HFFc6 (cell line): ENCODE data around the gene C4orf17. TPM values are rescaled to one million over a fixed set of nuclear protein-coding genes. Genes with fewer than 3 reads are reported as not detected.

Source experiments
- DNase-seq: peaks from one replicate; pipeline ENCODE4 v3.0.0-alpha.2; 2018
- H3K27ac Mint-ChIP-seq: 2 replicates; pipeline ENCODE4 v1.8.0; 2020; ENCODE audit warnings: mild to moderate bottlenecking, mixed read lengths
- H3K27me3 Mint-ChIP-seq: 2 replicates; pipeline ENCODE4 v1.8.0; 2021; ENCODE audit warnings: mild to moderate bottlenecking, moderate library complexity, mixed read lengths; ENCODE audit not compliant: insufficient read depth
- H3K36me3 Mint-ChIP-seq: 2 replicates; pipeline ENCODE4 v1.8.0; 2021; ENCODE audit warnings: low read depth, mixed read lengths
- H3K4me1 Mint-ChIP-seq: 2 replicates; pipeline ENCODE4 v1.8.0; 2020; ENCODE audit warnings: low read depth, mixed read lengths
- H3K4me3 Mint-ChIP-seq: 2 replicates; pipeline ENCODE4 v1.8.0; 2020; ENCODE audit warnings: mild to moderate bottlenecking, moderate library complexity, mixed read lengths
- H3K9me3 Mint-ChIP-seq: 2 replicates; pipeline ENCODE4 v1.8.0; 2020; ENCODE audit warnings: mild to moderate bottlenecking, mixed read lengths
- total RNA-seq, 6 experiments: library from RNA; stranded (reverse); fragmentation: NEBNext Ultra II Directional; extraction: Animal tissue kit (Norgen Biotek cat#: 25700); gene quantifications; 2 replicates in 1 of 6; 3 replicates in 5 of 6; pipeline ENCODE4 v1.2.3, GENCODE V29; 2021
- TF ChIP-seq, protein P1 (sequence below): fragments of 200-600 bp; sonication (generic); IDR thresholded peaks from 2 replicates; pipeline ENCODE4 v1.5.0; 2021; ENCODE audit warnings: antibody characterized with exemption, mild to moderate bottlenecking

C4orf17 gene
- total RNA-seq, 6 experiments from 2014 or later, result not detected

DNA sequence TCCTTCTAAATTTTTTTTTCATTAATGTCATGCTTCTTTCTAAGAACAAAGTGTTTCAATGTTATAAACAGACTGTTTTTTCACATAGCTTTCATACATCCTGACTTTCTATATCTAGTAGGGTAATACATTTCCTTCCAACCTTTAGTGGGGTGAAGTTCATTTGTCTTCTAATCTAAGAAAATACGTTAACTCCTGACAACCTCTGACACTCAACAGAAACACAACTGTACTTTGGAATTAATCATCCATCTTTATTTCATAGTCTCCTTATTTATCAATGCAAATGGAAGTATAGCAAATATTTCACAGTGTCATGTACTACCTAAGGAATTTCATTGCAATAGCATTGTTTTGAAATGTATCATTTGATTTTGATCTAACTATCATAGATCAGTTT is 61.1 kb downstream of the C4orf17 start:
- TF ChIP-seq, protein P1, sequence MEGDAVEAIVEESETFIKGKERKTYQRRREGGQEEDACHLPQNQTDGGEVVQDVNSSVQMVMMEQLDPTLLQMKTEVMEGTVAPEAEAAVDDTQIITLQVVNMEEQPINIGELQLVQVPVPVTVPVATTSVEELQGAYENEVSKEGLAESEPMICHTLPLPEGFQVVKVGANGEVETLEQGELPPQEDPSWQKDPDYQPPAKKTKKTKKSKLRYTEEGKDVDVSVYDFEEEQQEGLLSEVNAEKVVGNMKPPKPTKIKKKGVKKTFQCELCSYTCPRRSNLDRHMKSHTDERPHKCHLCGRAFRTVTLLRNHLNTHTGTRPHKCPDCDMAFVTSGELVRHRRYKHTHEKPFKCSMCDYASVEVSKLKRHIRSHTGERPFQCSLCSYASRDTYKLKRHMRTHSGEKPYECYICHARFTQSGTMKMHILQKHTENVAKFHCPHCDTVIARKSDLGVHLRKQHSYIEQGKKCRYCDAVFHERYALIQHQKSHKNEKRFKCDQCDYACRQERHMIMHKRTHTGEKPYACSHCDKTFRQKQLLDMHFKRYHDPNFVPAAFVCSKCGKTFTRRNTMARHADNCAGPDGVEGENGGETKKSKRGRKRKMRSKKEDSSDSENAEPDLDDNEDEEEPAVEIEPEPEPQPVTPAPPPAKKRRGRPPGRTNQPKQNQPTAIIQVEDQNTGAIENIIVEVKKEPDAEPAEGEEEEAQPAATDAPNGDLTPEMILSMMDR, result no peak
- peaks cover 6% of the 10 kb centered on the region; the same call in 1 of the 2 replicates for H3K27me3 Mint-ChIP-seq
- no peak for DNase-seq
- no peaks in the 10 kb centered on the region for H3K9me3 Mint-ChIP-seq
- H3K4me3 Mint-ChIP-seq, result no peak overlapping the region
- no peaks in the 10 kb centered on the region for H3K4me1 Mint-ChIP-seq
- H3K36me3 Mint-ChIP-seq, result no peaks in the 10 kb centered on the region
- H3K27ac Mint-ChIP-seq, result no peak overlapping the region

DNA sequence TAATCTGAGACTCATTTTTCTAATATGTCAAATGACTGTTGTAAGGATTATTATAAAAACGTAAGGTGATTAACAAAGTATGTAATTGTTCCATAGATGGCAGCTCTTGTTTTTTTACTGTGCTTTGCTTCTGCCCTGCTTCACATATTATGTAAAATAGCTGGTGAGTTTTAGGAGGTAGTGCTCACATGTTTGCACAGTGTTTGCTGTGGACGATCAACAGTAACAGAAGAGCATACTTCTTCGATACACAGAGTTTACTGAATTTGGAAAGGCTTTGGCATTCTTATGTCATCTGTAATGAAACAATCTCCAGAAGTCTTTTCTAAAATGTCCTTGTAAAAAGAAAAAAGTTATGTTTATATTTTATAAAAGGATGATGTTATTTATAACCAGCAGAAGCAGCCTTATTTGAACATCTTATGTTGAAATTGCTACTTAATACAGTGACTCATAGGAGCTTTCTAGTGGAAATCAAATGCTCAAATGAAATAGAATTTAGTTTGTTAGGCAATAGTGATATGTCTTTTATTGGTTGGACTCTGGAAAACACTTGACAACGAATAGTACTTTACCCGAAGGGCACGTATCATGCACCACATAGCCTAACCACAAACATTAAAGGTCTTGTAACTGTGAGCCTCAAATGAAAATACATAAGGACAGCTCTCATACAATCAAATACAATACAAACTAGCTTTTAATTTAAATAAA is 61.9 kb downstream of the C4orf17 start:
- Mint-ChIP-seq H3K4me1 (no peaks in the 10 kb centered on the region), H3K27ac (no peak overlapping the region), H3K9me3 (no peaks in the 10 kb centered on the region), H3K36me3 (no peaks in the 10 kb centered on the region), H3K27me3 (peaks cover 6% of the 10 kb centered on the region), H3K4me3 (no peak overlapping the region)
- TF ChIP-seq, protein P1, result no peak
- DNase-seq, result no peak

DNA sequence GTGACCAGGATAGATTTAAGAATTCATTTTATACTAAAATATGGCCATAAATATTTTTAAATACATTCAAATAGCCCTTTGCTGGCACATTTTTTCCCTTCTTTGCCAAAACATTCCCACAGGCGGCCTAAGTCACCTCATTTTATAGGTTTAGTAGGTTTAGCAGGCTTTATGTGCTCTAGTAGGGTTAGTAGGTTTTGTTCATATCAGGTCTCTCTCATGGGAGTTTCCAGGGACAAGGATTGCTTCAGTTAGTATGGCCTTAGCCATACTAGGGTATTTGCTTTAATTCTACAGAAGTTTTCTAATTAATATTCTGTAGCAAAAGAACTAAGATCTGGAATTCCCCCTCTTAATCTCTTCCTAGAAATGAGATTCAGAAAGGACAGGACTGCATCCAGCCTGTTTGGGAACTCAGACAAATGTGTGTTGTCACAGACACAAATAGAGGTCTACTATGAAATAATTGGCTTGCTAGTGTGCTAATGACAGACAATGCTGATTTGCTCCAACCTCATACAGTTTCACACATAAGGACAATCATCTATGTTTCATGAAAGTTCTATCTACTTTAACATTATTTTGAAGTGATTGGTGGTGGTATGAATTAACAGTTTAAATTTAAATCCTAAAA is 63.0 kb downstream of the C4orf17 start:
- Mint-ChIP-seq H3K27ac (no peak overlapping the region), H3K27me3 (peaks cover 4% of the 10 kb centered on the region), H3K4me1 (no peaks in the 10 kb centered on the region), H3K9me3 (no peaks in the 10 kb centered on the region), H3K36me3 (no peaks in the 10 kb centered on the region), H3K4me3 (no peak overlapping the region)
- no peak for DNase-seq
- TF ChIP-seq, protein P1, result no peak

DNA sequence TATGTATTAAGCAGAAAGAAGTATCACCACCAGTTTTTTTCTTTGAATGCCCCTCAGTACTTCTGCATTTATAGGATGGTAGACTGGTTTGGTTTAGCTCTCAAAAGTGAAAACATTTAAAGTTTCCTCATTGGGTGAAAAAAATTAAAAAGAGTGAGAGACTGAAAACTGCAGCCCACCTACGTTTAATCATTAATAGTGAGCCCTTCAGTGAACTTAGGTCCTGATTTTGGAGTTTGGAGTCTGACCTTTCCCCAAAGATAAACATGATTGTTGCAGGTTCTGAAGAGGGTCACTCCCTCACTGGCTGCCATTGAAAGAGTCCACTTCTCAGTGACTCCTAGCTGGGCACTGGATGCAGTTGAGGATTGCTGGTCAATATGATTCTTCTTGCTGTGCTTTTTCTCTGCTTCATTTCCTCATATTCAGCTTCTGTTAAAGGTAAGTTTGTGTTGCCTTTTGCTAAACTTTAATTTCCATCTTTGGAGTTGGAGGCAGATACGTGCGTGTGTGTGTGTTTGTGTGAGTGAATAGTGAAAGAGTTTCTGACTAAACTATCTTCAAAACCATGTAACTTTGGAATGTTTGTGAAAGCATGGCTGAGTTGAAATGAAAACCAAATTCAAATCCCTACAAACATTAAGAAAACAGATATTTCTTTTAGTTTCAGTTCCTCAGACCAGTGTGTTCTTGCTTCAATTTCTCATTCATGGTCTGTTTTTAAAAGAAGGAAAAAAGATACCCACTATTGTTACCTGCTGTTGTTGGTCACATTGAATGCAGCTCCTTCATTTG is 63.9 kb downstream of the C4orf17 start, which contains the start of gene MTTP:
Gene MTTP, plus strand, starts transcription at position 295 of the 795 bp plus-strand sequence. Its CDS starts 86 bp downstream, at position 381.
- Mint-ChIP-seq H3K27ac (no peak within 1 kb of the TSS), H3K36me3 (no peaks in the 10 kb centered on the region), H3K27me3 (peaks cover 4% of the 10 kb centered on the region), H3K4me1 (no peaks in the 10 kb centered on the region), H3K9me3 (no peaks in the 10 kb centered on the region), H3K4me3 (no peak within 1 kb of the TSS; the same call in 1 of the 2 replicates)
- TF ChIP-seq, protein P1, result no peak
- DNase-seq, result no peak

DNA sequence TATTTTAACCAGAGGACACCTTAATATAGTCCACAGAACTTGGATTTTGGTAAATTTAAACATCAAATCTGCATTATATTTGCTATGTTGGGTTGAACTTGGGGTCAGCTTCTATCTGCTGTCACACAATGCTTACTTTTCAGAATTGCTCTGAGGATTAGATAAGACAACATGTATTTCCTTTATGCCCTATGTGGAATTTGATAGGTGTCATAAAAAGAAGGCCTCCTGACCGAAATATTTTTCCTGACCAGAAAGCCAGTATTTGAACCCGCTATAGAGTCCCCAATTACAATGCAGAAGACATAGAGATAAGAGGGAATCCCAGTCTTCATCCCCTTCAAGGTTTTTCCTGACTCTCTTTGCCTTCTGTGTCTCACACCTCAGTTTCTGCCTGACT is 67.9 kb downstream of the C4orf17 start:
- no peak for DNase-seq
- no peaks in the 10 kb centered on the region for H3K4me1 Mint-ChIP-seq
- H3K4me3 Mint-ChIP-seq, result no peak overlapping the region
- no peak overlapping the region for H3K27ac Mint-ChIP-seq
- peaks cover 4% of the 10 kb centered on the region for H3K27me3 Mint-ChIP-seq
- H3K36me3 Mint-ChIP-seq, result no peaks in the 10 kb centered on the region
- TF ChIP-seq, protein P1, result no peak
- no peaks in the 10 kb centered on the region for H3K9me3 Mint-ChIP-seq
